PFSK-1 (cell line): ENCODE data around the gene CREB1.

Experiments used
- POLR2AphosphoS5 ChIP-seq: IDR thresholded peaks from 2 replicates; pipeline ENCODE4 v1.6.1; 2012; ENCODE audit warnings: low read depth, mild to moderate bottlenecking, control low read depth, low read length, moderate library complexity
- REST ChIP-seq, 2 experiments: IDR thresholded peaks; 2 replicates each; pipeline versions ENCODE4 v1.6.1 to v1.8.0; 2011 to 2012; ENCODE audit warnings: low read depth in 2 of 2, low read length in 2 of 2, control low read depth in 1 of 2, inconsistent platforms in 1 of 2, mild to moderate bottlenecking in 1 of 2, moderate library complexity in 1 of 2; ENCODE audit not compliant: insufficient read depth in 1 of 2
- TAF1 ChIP-seq: IDR thresholded peaks from 2 replicates; pipeline ENCODE4 v1.6.1; 2012; ENCODE audit warnings: low read length, control low read depth, borderline replicate concordance; ENCODE audit not compliant: insufficient read depth

- TF ChIP-seq POLR2AphosphoS5 (no peak), REST (IDR thresholded peaks at IDR 0.05; ENCODE audit: insufficient read depth in 1 of 2, low read depth in 2 of 2, low read length in 2 of 2) (no peak), TAF1 (no peak)
These were observed 72.0 kb downstream of the CREB1 start for GRCh38 chr2:207601774-207602173.
